GM18499 (cell line): ENCODE measurements around the gene WNT9A.

ENCODE experiments used
- ATAC-seq: cut with Tn5 transposase; IDR thresholded peaks from one replicate; pipeline ENCODE4 v1.9.1; 2021; ENCODE audit warnings: moderate number of reproducible peaks; ENCODE audit not compliant: insufficient read depth, unreplicated experiment

WNT9A gene

GRCh38 chr1:227926216-227926791, 21.4 kb downstream of the WNT9A start:
- ATAC-seq: no peak

- no peak for ATAC-seq
These were observed 22.0 kb downstream of the WNT9A start for GRCh38 chr1:227925582-227926198.

GRCh38 chr1:227924833-227925574, 22.7 kb downstream of the WNT9A start:
- no peak for ATAC-seq

- ATAC-seq: no peak
These were observed 23.4 kb downstream of the WNT9A start for GRCh38 chr1:227924168-227924832.

- no peak for ATAC-seq
These were observed 24.2 kb downstream of the WNT9A start for GRCh38 chr1:227923353-227924167.

GRCh38 chr1:227922501-227923352, 25.0 kb downstream of the WNT9A start:
- ATAC-seq: no peak

- ATAC-seq: no peak
These were observed 26.1 kb downstream of the WNT9A start for GRCh38 chr1:227921461-227922185.

- no peak for ATAC-seq
These were observed 26.8 kb downstream of the WNT9A start for GRCh38 chr1:227920896-227921295.

- ATAC-seq: no peak
These were observed 27.3 kb downstream of the WNT9A start for GRCh38 chr1:227920426-227920825.

GRCh38 chr1:227919906-227920305, 27.8 kb downstream of the WNT9A start:
- ATAC-seq: no peak

- no peak for ATAC-seq
These were observed 29.0 kb downstream of the WNT9A start for GRCh38 chr1:227918736-227919135.

- no peak for ATAC-seq
These were observed 29.5 kb downstream of the WNT9A start for GRCh38 chr1:227918083-227918700.

- no peak for ATAC-seq
These were observed 30.4 kb downstream of the WNT9A start for GRCh38 chr1:227917081-227917950.

GRCh38 chr1:227916655-227917054, 31.1 kb downstream of the WNT9A start:
- ATAC-seq: no peak

GRCh38 chr1:227915564-227916553, 31.9 kb downstream of the WNT9A start:
- no peak for ATAC-seq
